COLO829 (cell line): Measurements from ENCODE around the gene ZNF479.
"Not testable (repeated sequence)": the region's sequence is repeated elsewhere in the genome, so short reads cannot be mapped to it uniquely, and the experiment has no call there.

Source experiments
- DNase-seq: peaks from one replicate; pipeline ENCODE4 v3.0.0; 2012; ENCODE audit warnings: low spot score

ZNF479 gene

DNA sequence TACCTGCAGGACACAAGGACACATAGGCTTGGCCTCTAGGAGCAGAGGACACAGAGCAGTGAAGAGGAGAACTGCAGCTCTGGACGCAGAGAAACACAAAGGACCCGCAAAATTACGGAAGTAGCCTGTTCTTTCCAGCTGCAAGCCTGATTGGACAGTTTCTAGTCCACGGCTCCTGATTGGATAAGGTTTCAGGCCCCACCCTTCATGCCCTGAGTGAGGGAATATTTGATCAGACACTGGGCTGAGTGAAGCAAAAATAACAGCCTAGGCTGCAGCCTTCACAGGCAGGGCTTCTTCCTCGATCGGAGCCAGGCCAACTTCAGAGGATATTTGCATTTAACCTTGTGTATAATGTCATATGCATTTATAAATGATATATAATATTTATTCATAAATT lies at the start of gene ZNF479:
Gene ZNF479 (minus strand): TSS at position 101 of the 400 bp plus-strand sequence. CDS start 112 bp downstream, outside the sequence.
- not testable (repeated sequence) for DNase-seq

DNA sequence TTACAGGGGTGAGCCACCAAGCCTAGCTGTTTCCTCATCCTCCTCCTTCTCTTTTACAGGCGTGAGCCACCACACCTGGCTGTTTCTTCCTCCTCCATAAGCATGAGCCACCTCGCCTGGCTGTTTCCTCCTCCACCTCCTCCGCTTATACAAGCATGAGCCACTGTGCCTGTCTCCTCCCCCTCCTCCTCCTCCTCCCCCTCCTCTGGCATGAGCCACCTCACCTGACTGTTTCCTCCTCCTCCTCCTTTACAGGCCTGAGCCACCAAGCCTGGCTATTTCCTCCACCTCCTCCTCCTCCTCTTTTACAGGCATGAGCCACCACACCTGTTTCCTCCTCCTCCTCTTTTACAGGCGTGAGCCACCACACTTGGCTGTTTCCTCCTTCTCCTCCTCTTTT lies 49.8 kb upstream of the ZNF479 start:
- DNase-seq, result no peak

DNA sequence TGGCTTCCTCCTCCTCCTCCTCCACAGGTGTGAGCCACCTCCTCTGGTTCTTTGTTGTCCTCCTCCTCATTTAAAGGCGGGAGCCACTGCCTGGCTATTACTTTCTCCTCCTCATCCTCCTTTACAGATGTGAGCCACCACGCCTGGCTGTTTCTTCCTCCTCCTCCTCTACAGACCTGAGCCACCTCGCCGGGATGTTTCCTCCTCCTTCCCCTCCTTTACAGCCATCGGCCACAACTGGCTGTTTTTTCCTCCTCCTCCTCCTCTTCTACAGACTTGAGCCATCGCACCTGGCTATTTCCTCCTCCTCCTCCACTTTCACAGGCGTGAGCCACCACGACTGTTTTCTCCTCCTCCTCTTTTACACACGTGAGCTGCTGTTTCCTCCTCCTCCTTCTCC lies 49.0 kb upstream of the ZNF479 start:
- DNase-seq, result no peak

DNA sequence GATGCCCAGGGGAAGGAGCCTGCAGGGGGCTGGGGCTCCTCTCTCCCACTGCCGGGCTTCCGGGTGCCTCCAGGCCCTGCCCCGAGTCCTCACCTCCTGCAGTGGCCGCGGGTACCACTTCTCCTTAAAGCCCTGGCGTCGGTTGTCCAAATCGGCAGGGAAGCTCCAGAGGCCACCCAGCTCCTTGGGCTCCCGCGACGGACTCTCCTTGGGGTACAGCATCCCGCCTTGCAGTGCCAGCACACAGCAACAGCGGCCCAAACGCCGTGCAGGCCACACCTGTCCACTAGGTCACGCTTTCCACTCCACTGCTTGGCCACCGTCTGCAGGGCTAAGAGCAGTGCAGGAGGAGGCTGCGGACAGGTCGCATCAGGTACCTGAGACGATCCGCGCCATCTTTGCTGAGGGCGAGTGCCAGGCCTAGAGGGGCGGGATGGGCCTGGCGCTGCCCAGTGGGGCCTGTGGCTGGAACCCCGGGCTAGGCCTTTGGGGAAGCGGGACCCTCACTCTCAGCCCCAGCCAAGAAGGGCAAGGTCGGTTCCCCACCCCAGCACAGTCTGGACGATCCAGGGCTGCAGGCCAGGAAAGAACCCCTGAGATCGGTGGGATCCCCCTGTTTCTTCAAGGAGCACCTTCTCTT lies 47.7 kb upstream of the ZNF479 start:
- no peak for DNase-seq

DNA sequence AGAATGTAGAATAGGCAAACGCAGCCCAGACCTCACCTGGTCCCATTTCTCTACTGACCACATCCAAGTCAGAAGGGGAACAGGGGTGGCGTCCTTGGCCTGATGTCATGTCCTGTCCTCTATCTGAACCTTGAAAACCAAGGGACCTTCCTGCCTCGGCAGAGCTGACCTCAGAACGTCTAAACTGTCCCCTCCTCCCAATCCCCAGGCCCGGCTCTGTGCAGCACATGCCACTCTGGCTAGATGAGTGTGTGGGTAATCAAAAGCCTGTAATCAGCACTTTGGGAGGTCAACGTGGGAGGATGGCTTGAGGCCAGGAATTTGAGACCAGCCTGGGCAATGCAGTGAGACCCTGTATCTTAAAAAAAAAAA lies 46.5 kb upstream of the ZNF479 start:
- DNase-seq, result no peak

DNA sequence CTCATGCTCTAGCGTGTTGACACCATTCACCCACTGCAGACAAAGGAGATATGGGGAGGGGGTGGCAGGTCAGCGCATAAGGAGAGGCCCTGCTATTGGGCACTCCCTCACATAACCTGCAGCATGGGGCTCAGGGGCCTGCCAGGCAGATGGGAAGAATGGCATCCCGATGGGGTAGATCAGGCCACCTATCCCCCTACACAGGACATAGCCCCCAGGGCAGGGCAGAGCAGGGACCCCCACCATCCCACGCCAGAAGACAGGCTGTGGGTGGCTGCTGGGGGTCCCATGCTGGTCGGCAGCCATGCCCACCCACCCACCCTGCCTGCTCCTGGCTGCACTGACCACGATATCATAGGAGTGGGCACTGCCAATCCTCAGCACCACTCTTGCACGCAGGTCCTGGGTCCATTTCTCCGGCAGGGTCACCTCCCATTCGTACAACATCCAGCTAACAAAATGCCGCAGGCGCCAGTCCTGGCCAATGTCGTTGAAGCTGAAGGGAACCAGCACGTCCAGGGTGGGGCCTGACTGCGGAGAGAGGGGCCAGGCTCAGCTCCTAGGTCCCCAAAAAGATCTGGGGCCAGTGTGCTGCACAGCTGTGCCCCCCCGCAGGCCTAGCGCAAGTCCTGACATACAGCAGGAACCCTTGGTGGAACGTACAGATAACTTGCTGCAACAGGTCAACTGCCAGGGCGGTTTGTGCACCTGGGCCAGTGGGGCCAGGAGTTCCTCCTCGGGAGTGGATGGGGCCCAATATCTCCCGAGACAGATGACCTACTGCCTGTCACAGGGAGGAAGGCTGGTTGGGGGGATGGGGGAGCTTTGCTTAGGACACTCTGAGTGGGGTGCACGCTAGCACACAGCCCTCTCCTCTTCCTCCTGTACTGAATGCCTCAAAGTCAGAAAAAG lies 45.9 kb upstream of the ZNF479 start:
- no peak for DNase-seq

DNA sequence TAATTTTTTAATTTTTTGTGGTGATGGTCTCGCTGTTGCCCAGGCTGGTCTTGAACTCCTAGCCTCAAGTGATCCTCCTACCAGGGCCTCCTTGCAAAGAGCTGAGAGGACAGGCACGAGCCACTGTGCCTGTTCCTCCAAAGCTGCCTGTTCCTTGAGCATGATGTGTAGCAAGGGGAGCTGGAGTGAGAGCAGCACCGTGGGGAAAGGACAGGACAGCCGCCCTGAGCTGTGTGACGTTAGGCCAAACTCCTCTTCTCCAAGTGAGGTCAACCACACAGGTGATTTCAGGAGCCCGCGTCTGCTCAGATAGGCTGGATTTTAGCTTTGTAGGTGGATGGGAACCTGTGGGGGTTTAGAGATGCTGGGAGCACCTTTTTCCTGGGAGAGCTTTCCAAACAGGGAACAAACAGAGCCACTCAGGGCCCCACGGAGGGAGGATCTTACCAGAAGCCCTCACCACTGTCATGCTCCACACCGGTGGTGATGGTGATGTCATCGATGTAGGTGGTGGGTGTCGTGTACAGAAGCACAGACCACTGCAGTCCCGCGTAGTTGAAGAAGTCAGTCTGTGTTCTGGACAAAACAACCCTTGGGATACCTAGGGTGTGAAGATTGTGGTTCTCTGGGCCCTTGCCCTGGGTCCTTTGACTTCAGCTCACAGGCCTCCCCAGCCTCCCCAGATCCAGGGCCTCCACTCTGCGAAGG lies 44.8 kb upstream of the ZNF479 start:
- no peak for DNase-seq

DNA sequence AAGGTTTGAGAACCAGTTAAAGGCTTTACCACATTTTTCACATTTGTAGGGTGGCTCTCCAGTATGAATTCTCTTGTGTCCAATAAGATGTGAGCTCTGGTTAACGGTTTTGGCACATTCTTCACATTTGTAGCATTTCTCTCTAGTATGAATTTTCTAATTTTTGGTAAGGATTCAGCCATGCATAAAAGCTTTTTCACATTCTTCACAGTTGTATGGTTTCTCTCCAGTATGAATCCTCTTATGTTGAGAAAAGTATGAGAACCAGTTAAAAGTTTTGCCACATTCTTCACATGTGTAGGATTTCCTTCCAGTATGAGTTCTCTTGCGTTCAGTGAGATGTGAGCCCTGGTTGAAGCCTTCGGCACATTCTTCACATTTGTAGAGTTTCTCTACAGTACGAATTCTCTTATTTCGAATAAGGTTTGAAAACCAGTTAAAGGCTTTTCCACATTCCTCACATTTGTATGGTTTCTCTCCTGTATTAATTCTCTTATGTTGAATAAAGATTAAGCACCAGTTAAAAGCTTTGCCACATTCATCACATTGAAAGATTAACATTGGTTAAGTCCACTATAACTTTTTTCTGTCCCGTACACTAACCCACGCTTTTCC lies 33.2 kb upstream of the ZNF479 start:
- no peak for DNase-seq

DNA sequence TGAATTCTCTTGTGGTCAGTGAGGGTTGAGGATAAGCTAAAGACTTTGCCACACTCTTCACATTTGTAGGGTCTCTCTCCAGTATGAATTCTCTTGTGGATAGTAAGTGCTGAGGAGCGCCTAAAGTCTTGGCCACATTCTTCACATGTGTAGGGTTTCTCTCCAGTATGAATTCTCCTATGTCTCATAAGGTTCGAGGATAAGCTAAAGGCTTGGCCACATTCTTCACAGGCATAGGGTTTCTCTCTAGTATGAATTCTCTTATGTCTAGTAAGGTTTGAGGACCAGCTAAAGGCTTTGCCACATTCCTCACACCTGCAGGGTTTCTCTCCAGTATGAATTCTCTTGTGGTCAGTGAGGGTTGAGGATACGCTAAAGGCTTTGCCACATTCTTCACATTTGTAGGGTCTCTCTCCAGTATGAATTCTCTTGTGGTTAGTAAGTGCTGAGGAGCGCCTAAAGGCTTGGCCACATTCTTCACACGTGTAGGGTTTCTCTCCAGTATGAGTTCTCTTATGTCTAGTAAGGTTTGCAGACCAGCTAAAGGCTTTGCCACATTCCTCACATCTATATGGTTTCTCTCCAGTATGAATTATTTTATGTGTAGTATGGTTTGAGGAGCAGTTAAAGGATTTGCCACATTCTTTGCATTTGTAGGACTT lies 12.0 kb downstream of the ZNF479 start:
- not testable (repeated sequence) for DNase-seq
